ENCODE measurements around the gene ZIM2.
A peak's percentile ranks its signal among the peaks of the same experiment; 100 is the strongest.

Gene ZIM2
- long read RNA-seq, partial matches to known transcripts = 0 of 2 reads
- long read RNA-seq, other reads (novel, unspliced or antisense) = 2 of 2 reads

DNA sequence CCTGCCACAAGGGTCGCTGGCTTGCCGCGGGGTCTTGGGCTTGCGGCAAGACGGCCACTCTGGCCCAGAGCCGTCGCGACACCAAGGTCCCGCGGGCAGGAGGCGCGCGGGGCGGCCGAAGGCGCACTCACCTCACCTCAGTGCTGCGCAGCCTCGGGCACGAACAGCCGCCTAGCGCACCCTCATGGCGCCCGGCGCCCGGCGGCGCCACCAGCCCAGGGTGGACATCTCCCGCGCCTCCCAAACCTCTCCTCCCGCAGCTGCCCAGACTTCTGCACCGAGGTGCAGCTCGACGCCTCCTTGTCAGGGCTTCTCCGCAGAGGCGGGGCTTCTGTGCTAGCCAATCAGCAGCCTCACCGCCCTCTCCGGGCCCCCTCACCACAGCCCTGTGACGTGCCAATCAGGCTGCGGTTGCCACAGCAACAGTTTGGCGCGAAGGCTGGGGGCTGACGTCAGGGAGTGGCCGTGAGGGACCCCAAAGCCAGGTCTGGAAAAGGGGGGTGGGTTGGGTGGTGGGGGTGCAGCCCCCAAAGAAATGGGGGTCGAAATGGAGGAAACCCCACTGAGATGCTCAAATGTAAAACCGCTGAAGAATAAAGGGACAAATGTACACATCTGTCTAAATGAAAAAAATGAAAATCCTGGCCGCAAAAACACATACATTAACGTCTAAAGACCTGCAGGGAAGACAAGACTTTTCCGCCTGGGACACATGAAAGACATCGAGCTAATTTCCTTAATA lies at the start of gene ZIM2, which contains the start of gene PEG3:
TSS of gene ZIM2 (minus strand) at position 276 of the 742 bp plus-strand sequence. CDS start 16,449 bp downstream, outside the sequence.
TSS of gene PEG3 (minus strand) at position 276 of the 742 bp plus-strand sequence. CDS start 16,071 bp downstream, outside the sequence.
- Histone ChIP-seq H3K4me3 (replicated peaks; ENCODE audit: insufficient read depth, low read length) (peak within 1 kb of the TSS; percentile 40), H3K27ac (replicated peaks) (peak within 1 kb of the TSS; percentile 54), H3K27me3 (ENCODE audit: insufficient read depth, poor library complexity, severe bottlenecking) (no peaks in the 10 kb centered on the region)
- no peak for DNase-seq (ENCODE audit: low read depth in 1 of 2, low spot score in 1 of 2)
- TF ChIP-seq, protein P1, sequence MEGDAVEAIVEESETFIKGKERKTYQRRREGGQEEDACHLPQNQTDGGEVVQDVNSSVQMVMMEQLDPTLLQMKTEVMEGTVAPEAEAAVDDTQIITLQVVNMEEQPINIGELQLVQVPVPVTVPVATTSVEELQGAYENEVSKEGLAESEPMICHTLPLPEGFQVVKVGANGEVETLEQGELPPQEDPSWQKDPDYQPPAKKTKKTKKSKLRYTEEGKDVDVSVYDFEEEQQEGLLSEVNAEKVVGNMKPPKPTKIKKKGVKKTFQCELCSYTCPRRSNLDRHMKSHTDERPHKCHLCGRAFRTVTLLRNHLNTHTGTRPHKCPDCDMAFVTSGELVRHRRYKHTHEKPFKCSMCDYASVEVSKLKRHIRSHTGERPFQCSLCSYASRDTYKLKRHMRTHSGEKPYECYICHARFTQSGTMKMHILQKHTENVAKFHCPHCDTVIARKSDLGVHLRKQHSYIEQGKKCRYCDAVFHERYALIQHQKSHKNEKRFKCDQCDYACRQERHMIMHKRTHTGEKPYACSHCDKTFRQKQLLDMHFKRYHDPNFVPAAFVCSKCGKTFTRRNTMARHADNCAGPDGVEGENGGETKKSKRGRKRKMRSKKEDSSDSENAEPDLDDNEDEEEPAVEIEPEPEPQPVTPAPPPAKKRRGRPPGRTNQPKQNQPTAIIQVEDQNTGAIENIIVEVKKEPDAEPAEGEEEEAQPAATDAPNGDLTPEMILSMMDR (IDR thresholded peaks at IDR 0.05; ENCODE audit: insufficient read depth, low read length) = no peak
- TF ChIP-seq POLR2AphosphoS5 (IDR thresholded peaks at IDR 0.05; ENCODE audit: low read depth) (no peak), SPI1 (IDR thresholded peaks at IDR 0.05; ENCODE audit: borderline replicate concordance, low read depth) (no peak), GABPA (IDR thresholded peaks at IDR 0.05; ENCODE audit: low read depth) (no peak)
- TF ChIP-seq, protein P2, sequence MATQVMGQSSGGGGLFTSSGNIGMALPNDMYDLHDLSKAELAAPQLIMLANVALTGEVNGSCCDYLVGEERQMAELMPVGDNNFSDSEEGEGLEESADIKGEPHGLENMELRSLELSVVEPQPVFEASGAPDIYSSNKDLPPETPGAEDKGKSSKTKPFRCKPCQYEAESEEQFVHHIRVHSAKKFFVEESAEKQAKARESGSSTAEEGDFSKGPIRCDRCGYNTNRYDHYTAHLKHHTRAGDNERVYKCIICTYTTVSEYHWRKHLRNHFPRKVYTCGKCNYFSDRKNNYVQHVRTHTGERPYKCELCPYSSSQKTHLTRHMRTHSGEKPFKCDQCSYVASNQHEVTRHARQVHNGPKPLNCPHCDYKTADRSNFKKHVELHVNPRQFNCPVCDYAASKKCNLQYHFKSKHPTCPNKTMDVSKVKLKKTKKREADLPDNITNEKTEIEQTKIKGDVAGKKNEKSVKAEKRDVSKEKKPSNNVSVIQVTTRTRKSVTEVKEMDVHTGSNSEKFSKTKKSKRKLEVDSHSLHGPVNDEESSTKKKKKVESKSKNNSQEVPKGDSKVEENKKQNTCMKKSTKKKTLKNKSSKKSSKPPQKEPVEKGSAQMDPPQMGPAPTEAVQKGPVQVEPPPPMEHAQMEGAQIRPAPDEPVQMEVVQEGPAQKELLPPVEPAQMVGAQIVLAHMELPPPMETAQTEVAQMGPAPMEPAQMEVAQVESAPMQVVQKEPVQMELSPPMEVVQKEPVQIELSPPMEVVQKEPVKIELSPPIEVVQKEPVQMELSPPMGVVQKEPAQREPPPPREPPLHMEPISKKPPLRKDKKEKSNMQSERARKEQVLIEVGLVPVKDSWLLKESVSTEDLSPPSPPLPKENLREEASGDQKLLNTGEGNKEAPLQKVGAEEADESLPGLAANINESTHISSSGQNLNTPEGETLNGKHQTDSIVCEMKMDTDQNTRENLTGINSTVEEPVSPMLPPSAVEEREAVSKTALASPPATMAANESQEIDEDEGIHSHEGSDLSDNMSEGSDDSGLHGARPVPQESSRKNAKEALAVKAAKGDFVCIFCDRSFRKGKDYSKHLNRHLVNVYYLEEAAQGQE (IDR thresholded peaks at IDR 0.05; ENCODE audit: insufficient replicate concordance, low read depth) = no peak

DNA sequence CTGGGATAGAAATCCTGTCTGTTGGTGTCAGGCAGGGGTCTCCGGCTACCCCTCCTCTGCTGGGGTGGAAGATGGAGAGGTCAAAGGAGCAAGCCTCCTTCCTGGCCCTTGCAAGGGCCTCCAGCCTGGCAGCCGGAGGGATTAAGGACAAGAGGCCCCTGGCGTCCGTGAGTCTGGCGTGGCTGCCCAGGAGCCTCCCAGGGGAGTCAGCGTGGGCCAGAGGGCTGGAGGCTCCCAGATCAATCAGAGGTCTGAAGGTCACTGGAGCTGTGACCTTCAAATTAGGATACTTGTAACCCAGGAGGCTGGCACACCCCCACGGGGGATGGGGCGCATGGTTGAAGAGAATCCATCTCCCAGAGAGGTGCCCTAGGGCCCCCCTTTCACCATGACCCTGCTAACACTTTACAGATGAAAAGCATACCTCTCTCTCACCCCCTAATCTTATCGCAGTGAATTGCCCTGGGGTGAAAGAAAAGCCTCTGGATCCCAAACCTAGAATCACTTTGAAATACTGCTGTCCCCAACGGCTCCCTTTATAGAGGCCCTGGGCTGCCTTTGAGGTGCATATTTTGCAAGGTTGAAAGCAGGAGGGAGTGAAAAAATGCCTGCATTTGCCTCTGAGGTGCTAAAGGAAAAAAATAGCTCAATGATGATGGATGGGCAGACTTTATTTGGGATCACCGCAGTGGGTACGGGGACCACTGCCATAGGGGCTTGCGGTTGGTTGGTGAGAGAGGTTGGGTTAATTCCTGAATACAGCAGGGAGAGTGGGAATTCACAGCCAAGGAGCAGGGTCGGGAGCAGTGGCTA lies 44.9 kb upstream of the ZIM2 start:
- no peak for DNase-seq (ENCODE audit: low read depth in 1 of 2, low spot score in 1 of 2)
- Histone ChIP-seq H3K27me3 (ENCODE audit: insufficient read depth, poor library complexity, severe bottlenecking) (no peaks in the 10 kb centered on the region), H3K4me3 (replicated peaks; ENCODE audit: insufficient read depth, low read length) (no peak overlapping the region), H3K27ac (replicated peaks) (no peak overlapping the region)
- TF ChIP-seq GABPA (IDR thresholded peaks at IDR 0.05; ENCODE audit: low read depth) = no peak
- no peak for TF ChIP-seq POLR2AphosphoS5 (IDR thresholded peaks at IDR 0.05; ENCODE audit: low read depth)
- TF ChIP-seq, protein P2 (IDR thresholded peaks at IDR 0.05; ENCODE audit: insufficient replicate concordance, low read depth) = no peak
- TF ChIP-seq SPI1 (IDR thresholded peaks at IDR 0.05; ENCODE audit: borderline replicate concordance, low read depth) = no peak
- TF ChIP-seq, protein P1 (IDR thresholded peaks at IDR 0.05; ENCODE audit: insufficient read depth, low read length) = no peak

- DNase-seq (ENCODE audit: low read depth in 1 of 2, low spot score in 1 of 2) = no peak
- TF ChIP-seq GABPA (IDR thresholded peaks at IDR 0.05; ENCODE audit: low read depth) (no peak), SPI1 (IDR thresholded peaks at IDR 0.05; ENCODE audit: borderline replicate concordance, low read depth) (no peak), POLR2AphosphoS5 (IDR thresholded peaks at IDR 0.05; ENCODE audit: low read depth) (no peak)
- TF ChIP-seq, protein P1 (IDR thresholded peaks at IDR 0.05; ENCODE audit: insufficient read depth, low read length) = no peak
- TF ChIP-seq, protein P2 (IDR thresholded peaks at IDR 0.05; ENCODE audit: insufficient replicate concordance, low read depth) = no peak
- no peak overlapping the region for H3K27ac ChIP-seq (replicated peaks)
- H3K27me3 ChIP-seq (ENCODE audit: insufficient read depth, poor library complexity, severe bottlenecking) = no peaks in the 10 kb centered on the region
- H3K4me3 ChIP-seq (replicated peaks; ENCODE audit: insufficient read depth, low read length) = no peak overlapping the region
Measured at GRCh38 chr19:56884441-56884840, 43.9 kb upstream of the ZIM2 start.

Measured in HL-60 (cell line).